ENCODE results near the gene VCL. TPM values are rescaled to one million over a fixed set of nuclear protein-coding genes. Genes with fewer than 3 reads are reported as not detected.

Gene VCL
- total and polyA plus RNA-seq, 9 of the 15 experiments (the other 6 are each of a cell fraction or from before 2014, with no cell fraction given) = 29.8 to 186 (median 76.4) TPM

- H3K4me1 ChIP-seq (replicated peaks in 1 of 2; ENCODE audit: control insufficient read depth in 2 of 2, insufficient read depth in 2 of 2, low read length in 2 of 2) = no peaks in the 10 kb centered on the region
- H3K9me1 ChIP-seq (ENCODE audit: control insufficient read depth, insufficient read depth, low read length) = no peaks in the 10 kb centered on the region
- H3K4me3 ChIP-seq = no peak overlapping the region
- H3K27me3 ChIP-seq (ENCODE audit: control insufficient read depth in 2 of 2, insufficient read depth in 2 of 2, low read length in 2 of 2) = no peaks in the 10 kb centered on the region
- WGBS (ENCODE audit: insufficient coverage, low coverage, missing lambda C conversion rate) = 76% methylated on average over 3 of the region's 3 CpGs
- no peak for TF ChIP-seq E2F8 (IDR thresholded peaks at IDR 0.05; ENCODE audit: low read depth, partially characterized antibody)
- TF ChIP-seq NCOA6 (IDR thresholded peaks at IDR 0.05) = no peak
- POLR2A ChIA-PET = interaction anchor here (1.2 to 3.4 kb wide), 2 partner anchors 10 to 11 kb away, joined by 5 to 16 read pairs; no protein-coding TSS in a partner anchor
- no peak overlapping the region for H3K9ac ChIP-seq (ENCODE audit: insufficient read depth in 1 of 2, low read depth in 2 of 2, low read length in 2 of 2)
- no peak overlapping the region for H3K4me2 ChIP-seq (ENCODE audit: insufficient read depth, low read length)
- H2AFZ ChIP-seq (ENCODE audit: low read depth, low read length) = no peak overlapping the region
- DNase-seq (ENCODE audit: extremely low read depth in 1 of 4, low spot score in 3 of 4) (no peak), ATAC-seq (no peak), FAIRE-seq (no peak)
- no TSS peak for BruUV-seq (replicated peaks)
- no peaks in the 10 kb centered on the region for H3K79me2 ChIP-seq (ENCODE audit: control insufficient read depth, insufficient read depth, low read length)
- CTCF ChIA-PET (ENCODE audit: low intra/inter-chr PET ratio) = no interaction called here
- H3K9me3 ChIP-seq (replicated peaks; ENCODE audit: control insufficient read depth, insufficient read depth, low read depth, low read length) = no peaks in the 10 kb centered on the region
- peaks cover 74% of the 10 kb centered on the region for H3K36me3 ChIP-seq (ENCODE audit: control insufficient read depth, insufficient read depth, low read length)
- H4K20me1 ChIP-seq (replicated peaks; ENCODE audit: control insufficient read depth, insufficient read depth, low read length) = no peaks in the 10 kb centered on the region
- intact Hi-C loops (cut with micrococcal nuclease) (no loop called here), in situ Hi-C loops (cut with MboI) (no loop called here)
- no peak overlapping the region for H3K27ac ChIP-seq (ENCODE audit: extremely low read depth, low read depth, low read length)
Measured at GRCh38 chr10:74088722-74089121, 90.8 kb downstream of the VCL start.

- H4K20me1 ChIP-seq (replicated peaks; ENCODE audit: control insufficient read depth, insufficient read depth, low read length) = no peaks in the 10 kb centered on the region
- peaks cover 89% of the 10 kb centered on the region for H3K36me3 ChIP-seq (ENCODE audit: control insufficient read depth, insufficient read depth, low read length)
- H3K4me2 ChIP-seq (ENCODE audit: insufficient read depth, low read length) = no peak overlapping the region
- no peak overlapping the region for H3K9ac ChIP-seq (ENCODE audit: insufficient read depth in 1 of 2, low read depth in 2 of 2, low read length in 2 of 2)
- ATAC-seq (no peak), FAIRE-seq (no peak), DNase-seq (ENCODE audit: extremely low read depth in 1 of 4, low spot score in 3 of 4) (no peak)
- H3K79me2 ChIP-seq (ENCODE audit: control insufficient read depth, insufficient read depth, low read length) = no peaks in the 10 kb centered on the region
- H3K27me3 ChIP-seq (ENCODE audit: control insufficient read depth in 2 of 2, insufficient read depth in 2 of 2, low read length in 2 of 2) = no peaks in the 10 kb centered on the region
- no peak overlapping the region for H3K4me3 ChIP-seq
- intact Hi-C loops (cut with micrococcal nuclease) = no loop called here
- no peaks in the 10 kb centered on the region for H3K9me1 ChIP-seq (ENCODE audit: control insufficient read depth, insufficient read depth, low read length)
- TF ChIP-seq ZNF311 (CRISPR knock-in tag; IDR thresholded peaks at IDR 0.05) (no peak), NCOR1 (IDR thresholded peaks at IDR 0.05) (0 out of 2 replicates have a peak, but pooled peaks have one; percentile 5)
- no TSS peak for BruUV-seq (replicated peaks)
- H3K27ac ChIP-seq (ENCODE audit: extremely low read depth, low read depth, low read length) = no peak overlapping the region
- no peak overlapping the region for H2AFZ ChIP-seq (ENCODE audit: low read depth, low read length)
- in situ Hi-C loops (cut with MboI) = no loop called here
- H3K4me1 ChIP-seq (replicated peaks in 1 of 2; ENCODE audit: control insufficient read depth in 2 of 2, insufficient read depth in 2 of 2, low read length in 2 of 2) = no peaks in the 10 kb centered on the region
- ChIA-PET CTCF (ENCODE audit: low intra/inter-chr PET ratio) (no interaction called here), POLR2A (interaction anchor here (0.6 kb wide), 1 partner anchor 17 kb away, joined by 3 read pairs; no protein-coding TSS in a partner anchor)
- WGBS (ENCODE audit: insufficient coverage, low coverage, missing lambda C conversion rate) = 53% methylated on average over 3 of the region's 3 CpGs
- H3K9me3 ChIP-seq (replicated peaks; ENCODE audit: control insufficient read depth, insufficient read depth, low read depth, low read length) = no peaks in the 10 kb centered on the region
Measured at GRCh38 chr10:74092372-74092771, 94.5 kb downstream of the VCL start.

Data from K562 (cell line).